NCI-H2107 treated with DMSO at 0.1 percent for 48 hours (cell line): ENCODE data around the gene CYP1A2.
"Not testable (repeated sequence)": the region's sequence is repeated elsewhere in the genome, so short reads cannot be mapped to it uniquely, and the experiment has no call there.

Experiments
- DNase-seq: peaks from one replicate; lab custom pipeline; 2025; ENCODE audit not compliant: unreplicated experiment; lab: John Stamatoyannopoulos, UW

The CYP1A2 gene

DNA sequence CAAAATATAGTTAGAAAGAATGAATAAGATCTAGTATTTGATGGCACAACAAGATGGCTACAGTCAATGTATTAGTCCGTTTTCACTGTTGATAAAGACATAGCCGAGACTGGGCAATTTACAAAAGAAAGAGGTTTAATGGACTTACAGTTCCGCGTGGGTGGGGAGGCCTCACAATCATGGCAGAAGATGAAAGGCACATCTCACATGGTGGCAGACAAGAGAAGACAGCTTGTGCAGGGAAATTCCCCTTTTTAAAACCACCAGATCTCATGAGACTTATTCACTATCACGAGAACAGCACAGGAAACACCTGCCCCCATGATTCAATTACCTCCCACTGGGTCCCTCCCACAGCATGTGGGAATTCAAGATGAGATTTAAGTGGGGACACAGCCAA lies 10.4 kb upstream of the CYP1A2 start:
- not testable (repeated sequence) for DNase-seq

DNA sequence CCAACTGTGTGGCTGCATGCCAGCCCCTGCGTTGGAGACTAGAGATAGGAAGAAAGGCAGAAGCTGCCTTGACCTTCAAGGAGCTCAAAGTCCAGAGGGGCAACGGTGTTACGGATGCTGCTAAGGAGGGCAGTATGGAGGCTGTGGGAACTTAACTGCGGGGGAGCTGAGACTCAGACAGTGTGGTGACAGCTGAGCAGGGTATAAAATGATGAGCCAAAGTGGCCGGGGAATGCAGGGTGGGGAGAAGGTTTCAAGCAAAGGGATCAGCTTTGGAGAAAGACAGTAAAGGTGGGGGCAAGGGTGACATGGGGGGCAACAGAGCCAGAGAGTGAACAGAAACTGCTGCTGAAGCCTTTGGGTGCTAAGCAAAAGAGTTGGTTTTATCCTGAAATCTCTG lies 6.2 kb upstream of the CYP1A2 start:
- DNase-seq: no peak

DNA sequence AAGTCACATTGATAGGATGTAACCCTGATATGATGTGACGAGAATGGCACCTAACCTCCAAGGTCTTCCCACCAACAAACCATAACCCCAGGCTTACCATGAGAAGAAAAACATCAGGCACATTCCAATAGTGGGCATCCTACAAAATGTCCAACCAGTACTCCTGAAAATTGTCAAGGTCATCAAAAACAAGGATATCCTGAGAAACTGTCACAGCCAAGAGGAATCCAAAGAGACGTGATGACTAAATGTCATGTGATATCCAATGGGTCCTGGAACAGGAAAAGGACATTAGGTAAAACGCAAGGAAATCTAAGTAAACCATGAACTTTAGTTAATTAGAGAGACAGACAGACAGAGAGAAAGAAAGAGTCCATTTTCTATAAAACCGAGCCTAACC lies 2.3 kb upstream of the CYP1A2 start:
- no peak for DNase-seq

DNA sequence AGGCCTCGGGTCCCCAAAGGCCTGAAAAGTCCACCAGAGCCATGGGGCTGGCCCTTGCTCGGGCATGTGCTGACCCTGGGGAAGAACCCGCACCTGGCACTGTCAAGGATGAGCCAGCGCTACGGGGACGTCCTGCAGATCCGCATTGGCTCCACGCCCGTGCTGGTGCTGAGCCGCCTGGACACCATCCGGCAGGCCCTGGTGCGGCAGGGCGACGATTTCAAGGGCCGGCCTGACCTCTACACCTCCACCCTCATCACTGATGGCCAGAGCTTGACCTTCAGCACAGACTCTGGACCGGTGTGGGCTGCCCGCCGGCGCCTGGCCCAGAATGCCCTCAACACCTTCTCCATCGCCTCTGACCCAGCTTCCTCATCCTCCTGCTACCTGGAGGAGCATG lies 1.2 kb downstream of the CYP1A2 start:
- DNase-seq: no peak

DNA sequence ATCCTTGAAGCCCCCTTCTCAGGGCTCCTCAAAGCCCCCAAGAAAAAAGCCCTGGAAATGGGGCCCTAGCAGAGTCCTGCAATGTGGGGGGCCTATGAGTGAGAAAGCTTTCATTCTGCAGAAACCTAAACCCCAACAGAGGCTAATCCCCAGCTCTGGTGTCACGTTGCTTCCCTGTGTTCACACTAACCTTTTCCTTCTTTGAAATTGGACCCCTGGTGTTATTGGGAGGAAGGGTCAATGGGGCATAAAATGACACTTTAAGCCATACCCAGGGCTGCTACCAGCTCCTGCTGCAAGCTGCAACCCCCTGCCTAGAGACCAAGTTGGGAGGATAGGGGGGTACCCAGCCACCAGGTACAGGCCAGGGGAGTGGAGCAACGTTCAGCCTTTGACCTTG lies 2.1 kb downstream of the CYP1A2 start:
- no peak for DNase-seq

DNA sequence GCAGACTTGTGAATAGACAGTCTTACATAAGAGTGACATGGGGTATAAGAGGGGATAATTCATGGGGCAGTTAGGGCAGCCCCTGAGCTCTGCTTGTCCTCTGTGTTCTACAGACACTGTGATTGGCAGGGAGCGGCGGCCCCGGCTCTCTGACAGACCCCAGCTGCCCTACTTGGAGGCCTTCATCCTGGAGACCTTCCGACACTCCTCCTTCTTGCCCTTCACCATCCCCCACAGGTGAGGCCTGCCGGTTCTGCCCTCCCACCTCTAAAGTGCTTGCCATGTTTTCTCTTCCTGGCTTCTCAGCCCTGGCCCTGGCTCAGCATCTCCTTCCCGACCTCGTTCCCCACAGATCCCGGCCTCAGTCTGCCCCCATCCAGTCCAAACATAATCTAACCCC lies 3.4 kb downstream of the CYP1A2 start:
- DNase-seq: no peak

DNA sequence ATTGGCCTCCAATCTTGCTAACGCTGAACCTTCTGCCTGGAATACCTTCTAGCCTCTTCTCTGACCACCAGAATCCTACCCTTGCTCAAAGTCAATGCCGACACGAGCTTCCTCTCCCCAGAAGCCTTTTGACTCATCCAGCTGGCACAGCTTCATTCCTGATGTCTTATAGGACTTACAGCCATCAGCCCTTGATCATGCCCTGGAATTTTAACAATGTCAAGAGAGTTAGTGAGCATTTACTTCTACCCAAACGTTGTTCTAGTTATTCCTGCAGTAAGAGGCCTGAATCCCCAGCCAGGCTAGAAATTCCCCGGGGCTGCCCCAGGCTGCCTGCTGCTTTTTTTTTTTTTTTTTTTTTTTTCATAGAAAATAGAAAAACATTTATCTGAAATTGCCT lies 3.9 kb downstream of the CYP1A2 start:
- no peak for DNase-seq

DNA sequence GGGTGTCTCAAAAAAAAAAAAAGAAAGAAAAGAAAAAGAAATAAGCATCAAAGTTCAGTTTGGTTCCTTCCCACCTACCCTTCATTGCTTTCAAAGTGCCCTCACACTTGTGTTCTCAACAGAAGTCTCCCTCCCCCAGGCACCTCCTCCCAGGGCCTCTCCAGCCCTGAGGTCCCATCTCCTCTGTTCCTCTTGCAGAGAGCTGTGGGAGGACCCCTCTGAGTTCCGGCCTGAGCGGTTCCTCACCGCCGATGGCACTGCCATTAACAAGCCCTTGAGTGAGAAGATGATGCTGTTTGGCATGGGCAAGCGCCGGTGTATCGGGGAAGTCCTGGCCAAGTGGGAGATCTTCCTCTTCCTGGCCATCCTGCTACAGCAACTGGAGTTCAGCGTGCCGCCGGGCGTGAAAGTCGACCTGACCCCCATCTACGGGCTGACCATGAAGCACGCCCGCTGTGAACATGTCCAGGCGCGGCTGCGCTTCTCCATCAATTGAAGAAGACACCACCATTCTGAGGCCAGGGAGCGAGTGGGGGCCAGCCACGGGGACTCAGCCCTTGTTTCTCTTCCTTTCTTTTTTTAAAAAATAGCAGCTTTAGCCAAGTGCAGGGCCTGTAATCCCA lies 6.1 kb downstream of the CYP1A2 start:
- no peak for DNase-seq

DNA sequence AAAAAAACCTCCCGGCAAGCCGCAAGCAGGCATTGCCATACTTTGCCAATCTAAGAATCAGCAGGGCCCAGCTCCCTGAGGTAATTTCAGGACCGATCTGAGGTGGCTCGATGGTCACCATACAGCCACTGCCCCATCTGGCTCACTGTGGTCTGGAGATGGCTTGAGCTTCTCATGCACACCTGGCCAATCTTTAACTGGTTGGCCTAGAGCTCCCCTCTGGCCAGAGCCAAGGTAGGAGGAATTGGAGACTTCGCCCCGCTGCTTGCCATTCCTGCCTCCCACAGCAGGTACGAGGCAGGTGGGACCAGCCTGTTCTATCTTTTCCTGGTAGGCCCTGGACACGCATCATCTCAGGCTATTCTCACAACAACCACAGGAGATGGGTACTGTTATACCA lies 10.1 kb downstream of the CYP1A2 start:
- DNase-seq: no peak

DNA sequence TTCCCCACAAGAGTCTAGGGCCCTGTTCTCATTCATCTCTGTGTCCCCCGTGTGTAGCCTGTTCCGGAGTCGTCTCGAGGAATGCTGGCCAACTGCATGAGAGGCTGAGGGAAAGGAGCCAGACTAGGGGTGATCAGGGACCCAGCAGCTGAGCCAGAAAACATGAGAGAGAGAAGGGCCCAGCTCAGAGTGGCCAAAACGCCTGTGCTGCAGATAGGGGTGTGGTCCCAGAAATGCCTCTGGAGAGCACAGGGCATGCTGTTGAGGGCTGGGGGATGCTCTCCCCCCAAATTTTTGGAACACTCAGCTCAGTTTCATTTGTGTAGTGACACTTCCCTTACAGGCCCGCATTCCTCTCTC lies 14.1 kb downstream of the CYP1A2 start:
- DNase-seq: no peak

DNA sequence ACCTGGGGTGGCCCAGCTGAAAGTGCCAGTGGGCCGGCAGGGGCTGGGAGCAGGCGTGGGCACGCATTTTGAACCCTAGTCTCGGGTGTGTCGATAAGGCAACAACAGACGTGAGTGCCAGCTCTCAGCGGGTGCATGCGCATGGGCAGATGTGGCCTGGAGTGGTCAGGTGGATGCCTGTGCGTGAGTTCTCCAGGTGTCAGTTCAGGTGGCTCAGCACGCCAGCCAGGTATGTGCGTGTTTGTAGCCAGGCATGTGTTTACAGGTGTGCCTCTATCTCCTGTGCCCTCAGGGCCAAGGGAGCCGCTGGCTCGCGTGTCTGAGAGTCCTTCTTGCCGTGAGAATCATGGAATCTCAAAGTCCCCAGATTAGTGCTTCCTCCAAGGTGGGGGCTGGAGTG lies 14.8 kb downstream of the CYP1A2 start:
- DNase-seq: no peak

DNA sequence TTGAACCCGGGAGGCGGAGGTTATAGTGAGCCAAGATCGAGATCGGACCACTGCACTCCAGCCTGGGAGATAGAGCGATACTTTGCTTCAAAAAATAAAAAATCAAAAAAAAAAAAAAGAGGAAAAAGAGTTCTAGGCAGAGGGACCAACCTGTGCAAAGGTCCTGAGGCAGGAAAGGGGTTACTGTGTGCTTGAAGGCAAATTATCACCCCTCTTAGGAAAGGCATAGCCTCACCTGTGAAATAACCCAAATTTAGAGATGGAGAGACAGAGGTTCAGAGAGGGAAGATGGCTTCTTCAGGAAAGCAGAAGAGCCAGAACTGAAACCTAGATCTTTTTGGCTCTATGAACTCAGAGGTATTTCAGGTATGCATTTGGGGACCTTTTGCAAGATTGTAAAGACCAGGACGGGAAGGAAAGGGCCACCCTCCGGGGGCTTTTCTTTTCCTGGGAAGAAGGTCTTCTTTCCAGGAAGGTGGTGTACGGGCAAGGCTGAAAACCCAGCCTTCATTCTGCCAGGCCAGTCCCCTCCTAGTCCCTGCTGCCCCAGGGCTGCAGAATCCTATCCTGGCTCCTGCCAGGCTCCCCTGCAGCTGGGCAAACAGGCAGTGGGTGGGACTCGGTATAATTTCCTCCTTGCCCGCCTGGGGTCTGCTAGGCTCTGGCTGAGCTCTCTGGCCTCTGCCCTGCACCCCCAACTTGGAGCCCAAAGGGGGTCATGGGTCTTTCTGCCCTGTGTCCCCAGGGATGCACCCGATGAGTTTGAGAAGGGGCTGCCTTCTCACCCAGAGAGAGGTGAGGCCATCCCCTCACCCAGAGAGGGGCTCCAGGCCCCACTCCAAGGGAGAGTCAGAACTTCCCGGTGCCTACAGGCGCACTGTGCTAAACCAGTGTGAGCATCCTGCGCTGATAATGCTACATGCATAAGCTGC lies 18.8 kb downstream of the CYP1A2 start:
- DNase-seq: no peak

DNA sequence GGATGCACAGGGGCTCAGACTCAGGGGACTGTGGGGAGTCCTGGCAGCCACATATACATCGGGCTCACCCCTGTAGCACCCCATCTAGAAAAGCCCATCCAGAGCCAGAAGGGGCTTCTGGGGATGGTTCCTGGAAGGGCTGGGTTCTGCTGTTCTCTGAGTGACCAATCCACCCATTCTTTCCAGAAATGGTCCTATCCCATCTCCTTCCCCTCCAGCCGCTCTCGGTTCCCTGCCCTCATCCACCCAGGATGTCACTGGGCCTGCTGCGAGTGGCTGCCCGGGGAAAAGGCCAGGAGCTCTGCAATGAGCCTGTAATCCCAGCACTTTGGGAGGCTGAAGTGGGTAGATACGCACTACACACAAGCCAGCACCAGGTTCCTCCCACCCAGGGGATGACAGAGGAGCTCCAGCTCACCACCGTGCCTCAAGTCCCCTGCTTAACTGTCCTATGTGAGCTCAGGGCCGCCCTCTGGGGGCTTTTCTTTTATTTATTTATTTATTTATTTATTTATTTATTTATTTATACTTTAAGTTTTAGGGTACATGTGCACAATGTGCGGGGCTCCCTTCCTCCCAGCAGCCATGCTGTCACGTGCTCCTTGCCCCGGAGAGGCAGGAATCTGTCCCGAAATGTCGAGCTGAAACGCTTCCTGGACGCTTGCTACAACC lies 19.6 kb downstream of the CYP1A2 start:
- no peak for DNase-seq

DNA sequence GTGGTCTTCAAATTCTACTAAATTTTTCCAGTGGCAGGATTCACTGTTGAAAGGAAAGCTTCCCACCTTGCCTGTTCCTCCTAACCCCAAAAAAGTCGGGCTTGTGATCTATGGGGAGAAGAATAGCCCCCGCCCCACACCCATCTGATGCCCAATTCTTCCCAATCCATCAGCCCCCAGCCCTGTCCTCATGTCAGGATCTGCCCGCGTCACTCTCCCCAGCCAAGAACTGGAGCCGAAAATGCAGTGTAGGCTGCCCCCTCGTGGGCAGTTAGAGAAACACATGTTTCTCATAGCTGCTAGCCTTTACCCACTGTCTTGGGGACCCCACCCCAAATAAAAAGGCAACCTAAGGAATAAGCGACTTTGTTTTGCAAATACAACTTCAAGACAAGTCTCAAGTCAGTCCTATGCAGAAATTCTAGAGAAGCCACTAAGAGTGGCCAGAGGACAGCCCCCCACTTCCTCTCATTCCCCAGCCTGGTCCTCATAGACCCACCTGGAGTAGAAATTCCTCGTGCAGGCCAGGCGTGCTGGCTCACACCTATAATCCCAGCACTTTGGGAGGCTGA lies 20.2 kb downstream of the CYP1A2 start:
- peak; percentile 24 for DNase-seq

DNA sequence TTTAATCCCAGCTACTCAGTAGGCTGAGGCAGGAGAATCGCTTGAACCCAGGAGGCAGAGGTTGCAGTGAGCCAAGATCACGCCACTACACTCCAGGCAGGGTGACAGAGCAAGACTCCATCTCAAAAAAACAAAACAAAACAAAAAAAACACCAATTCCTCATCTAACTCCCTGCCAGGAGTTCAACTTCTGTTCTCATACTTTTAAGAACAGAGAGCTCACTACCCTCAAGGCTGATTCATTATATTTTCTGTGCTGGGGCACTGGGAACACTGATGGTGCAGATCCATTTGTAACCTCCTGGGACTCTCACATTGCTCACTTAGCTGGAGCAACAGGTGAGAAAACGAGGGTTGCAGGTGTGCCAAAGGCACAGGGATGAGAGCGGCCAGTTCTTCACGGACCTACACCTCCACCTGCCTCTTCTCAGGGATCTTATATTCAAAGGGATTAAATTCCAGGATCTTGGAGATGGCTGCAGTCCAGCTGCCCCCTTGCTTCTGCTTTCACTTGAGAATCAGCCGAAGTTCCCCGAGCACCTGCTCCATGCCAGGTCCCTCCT lies 20.9 kb downstream of the CYP1A2 start:
- DNase-seq: peak; percentile 36

DNA sequence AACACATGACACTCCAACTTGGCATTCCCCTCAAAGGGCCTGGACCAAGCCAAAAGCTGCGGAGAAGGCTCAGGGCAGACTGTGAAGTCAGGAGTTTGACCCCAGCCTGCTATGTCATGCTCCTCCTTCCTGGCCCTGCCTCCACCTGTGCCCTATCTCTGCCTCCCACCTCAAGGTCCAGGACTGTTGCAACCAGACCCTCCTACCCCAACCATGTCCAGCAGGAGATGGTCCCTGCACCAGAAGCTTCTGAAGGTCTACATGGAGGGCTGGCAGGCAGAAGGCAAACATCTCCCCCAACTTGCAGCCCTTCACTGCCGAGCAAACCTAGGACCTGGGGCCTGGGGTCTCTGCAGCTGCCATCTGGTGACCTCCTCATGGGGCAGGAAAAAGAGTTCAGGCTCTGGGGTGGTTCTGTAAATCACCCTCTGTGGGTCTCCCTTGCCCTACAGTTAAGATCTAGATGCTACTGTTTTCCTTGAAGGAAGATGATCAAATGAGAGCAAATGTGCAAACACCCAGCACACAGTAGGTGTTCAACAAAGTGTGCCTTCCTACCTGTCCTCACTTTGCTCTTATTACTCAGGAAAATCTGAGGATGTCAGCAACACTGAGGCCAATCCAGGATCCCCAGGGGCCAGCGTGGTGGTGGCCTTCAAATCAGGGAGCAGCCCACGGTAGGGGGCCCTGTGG lies 21.7 kb downstream of the CYP1A2 start:
- no peak for DNase-seq

DNA sequence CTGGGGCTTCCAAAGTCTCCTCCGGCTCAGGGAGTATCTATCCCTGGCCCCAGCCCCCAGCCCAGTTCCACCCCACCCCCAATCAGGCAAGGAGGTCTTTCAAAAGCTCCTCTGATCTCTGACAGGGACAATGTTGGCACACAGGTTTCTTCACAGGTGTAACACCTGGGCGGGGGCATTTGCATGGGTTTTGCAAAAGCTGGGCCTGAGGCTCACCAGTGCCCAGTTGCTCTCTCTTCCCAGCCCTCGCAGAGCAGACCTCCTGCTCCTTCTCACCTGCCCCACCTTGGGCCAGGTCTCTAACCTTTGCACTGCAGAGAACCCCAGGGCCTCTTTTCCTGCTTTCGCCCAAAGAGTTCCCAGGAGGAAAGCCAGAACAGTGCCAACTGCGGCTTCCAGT lies 24.7 kb downstream of the CYP1A2 start:
- no peak for DNase-seq

DNA sequence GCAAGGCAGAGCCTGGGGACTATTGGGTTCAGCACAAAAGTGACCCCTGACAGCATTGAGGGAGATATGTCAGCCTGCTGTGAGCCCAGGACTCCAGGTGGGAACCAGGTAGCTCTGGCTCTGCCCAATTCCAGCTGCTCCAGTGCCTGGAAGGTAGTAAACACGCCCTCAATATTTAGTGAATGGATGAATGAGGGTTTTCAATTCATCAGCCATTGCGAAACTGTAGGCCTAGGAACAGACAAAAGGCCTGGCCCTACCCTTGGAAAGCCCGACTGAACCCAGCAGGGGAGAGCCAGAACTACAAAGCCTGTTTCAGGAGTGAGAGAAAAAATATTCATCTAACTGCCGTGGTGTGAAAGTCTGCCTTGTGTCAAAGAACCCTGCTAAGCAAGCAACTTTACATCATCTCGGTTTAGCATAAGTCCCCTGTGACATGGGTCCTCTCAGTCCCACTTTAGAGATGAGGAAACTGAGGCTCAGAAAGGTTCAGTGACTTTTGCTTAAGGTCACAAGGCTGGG lies 25.1 kb downstream of the CYP1A2 start:
- DNase-seq: peak; percentile 85

DNA sequence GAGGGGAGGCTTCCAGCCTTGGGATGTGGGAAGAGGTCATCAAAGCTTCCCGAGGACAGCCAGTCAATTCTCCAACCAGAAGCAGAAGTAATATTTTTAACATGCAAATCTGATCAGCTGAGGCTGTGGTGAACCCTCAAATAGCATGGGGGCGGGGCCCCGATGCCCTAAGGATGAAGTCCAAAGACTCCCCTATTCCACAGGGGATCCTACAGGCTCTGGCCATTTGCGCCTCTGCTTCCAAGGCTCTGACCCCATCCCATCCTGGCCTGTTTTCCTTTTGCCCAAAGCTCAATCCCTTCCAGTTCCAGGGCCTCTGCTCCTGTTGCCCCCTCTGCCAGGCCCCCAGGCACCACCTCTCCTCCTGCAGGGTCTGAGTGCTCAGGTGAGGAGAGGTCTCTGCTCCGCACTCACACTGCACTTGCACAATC lies 26.5 kb downstream of the CYP1A2 start:
- no peak for DNase-seq

DNA sequence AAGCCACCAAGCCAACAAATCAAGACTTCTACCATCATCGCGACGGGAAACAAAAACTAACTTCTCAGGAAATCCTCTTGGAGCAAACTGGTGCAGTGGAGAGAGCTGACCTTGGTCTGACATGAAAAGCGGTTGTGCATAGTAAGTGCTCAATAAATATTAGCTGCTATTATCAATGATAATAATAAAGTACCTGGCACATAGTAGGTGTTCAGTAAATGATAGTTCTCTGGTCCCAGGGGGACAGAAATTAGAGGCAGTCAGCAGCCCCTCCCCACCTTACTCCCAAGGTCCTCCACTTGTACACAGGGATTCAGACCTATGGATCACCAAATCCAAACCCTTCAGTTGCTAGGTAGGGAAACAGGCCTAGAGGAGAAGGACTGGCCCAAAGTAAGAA lies 27.2 kb downstream of the CYP1A2 start:
- DNase-seq: no peak
